ENCODE data around the gene HOXC10. TPM values are rescaled to one million over a fixed set of nuclear protein-coding genes. Genes with fewer than 3 reads are reported as not detected.

HOXC10 gene
- total and polyA plus RNA-seq, 2 of the 8 experiments (the other 6 are each of a cell fraction or from before 2014, with no cell fraction given) = not detected

DNA sequence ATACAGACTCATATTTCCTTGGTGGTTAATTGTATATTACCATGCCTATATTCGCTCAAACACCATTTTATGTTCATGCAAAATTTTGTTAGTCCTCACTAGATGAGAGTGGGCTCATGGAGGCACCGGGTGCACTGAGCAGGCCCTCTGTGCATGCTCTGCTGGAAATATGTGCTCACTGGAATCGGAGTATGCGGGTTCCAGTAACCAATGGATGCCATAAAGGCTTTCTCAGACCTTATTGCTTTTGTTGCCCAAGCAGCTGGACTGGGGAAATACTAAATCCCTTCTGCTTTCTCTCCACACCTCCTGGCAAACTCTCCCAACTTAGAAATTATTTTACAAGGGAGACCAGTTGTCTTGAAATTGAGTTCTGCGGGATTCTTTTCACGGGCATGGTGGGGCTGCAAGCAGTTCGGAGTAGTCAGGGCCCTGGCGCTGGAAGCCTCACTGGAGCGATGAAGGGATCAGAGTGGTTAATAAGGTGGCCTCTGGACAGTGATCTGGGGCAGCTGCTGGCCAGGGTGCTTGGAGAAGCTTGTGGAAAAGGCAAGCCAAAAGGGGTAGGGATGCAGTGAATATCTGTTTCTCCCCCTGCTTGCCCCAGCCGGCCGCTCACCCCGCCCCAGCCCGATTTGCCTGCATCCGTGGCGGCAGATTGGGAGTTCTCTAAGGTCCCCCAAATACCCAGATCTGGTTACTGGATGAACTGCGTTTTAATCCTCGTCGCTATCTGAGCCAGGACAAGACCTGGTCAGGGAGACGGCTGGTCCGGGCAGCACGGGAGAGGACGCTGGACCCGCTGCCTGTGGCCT, 35.9 kb downstream of the HOXC10 start:
- H3K4me2 ChIP-seq (ENCODE audit: insufficient read depth in 1 of 2, low read depth in 2 of 2, low read length in 2 of 2) = no peak overlapping the region
- no peak overlapping the region for H4K8ac ChIP-seq (ENCODE audit: extremely low read depth, insufficient read depth, low read length)
- H2BK20ac ChIP-seq (ENCODE audit: low read length) = no peak overlapping the region
- peaks cover 10 to 31% of the 10 kb centered on the region in 2 experiments for H4K20me1 ChIP-seq (replicated peaks in 1 of 2; ENCODE audit: control insufficient read depth in 1 of 2, insufficient read depth in 2 of 2, low read length in 2 of 2)
- no peaks in the 10 kb centered on the region for H3K79me2 ChIP-seq (ENCODE audit: control insufficient read depth in 1 of 2, insufficient read depth in 2 of 2, low read length in 2 of 2)
- H3K4me1 ChIP-seq (replicated peaks in 1 of 4; ENCODE audit: control insufficient read depth in 3 of 4, insufficient read depth in 4 of 4, low read length in 3 of 4) = peaks cover 0 to 12% (median 4%) of the 10 kb centered on the region in 4 experiments; a peak in 6 of 7 replicates
- no peak overlapping the region for H3K56ac ChIP-seq (replicated peaks; ENCODE audit: insufficient read length, low read depth, low read length)
- ChIA-PET POLR2A (ENCODE audit: partially characterized antibody) (interaction anchor here (0.8 to 1.5 kb wide), 2 partner anchors 21 to 36 kb away, joined by 4 read pairs; partner anchors contain the start of genes HOXC10 and HOXC9), CTCF (ENCODE audit: partially characterized antibody) (interaction anchor here (0.7 to 12.5 kb wide), 11 partner anchors 10 to 189 kb away, joined by 3 to 172 read pairs (median 4); partner anchors contain the start of genes HOXC11, HOXC5 and HOXC8)
- no peak overlapping the region for H3K9ac ChIP-seq (replicated peaks in 1 of 4; ENCODE audit: extremely low read depth in 1 of 4, low read depth in 3 of 4, low read length in 3 of 4)
- H3K4ac ChIP-seq (replicated peaks; ENCODE audit: insufficient read length, low read depth, low read length) = no peak overlapping the region
- no peaks in the 10 kb centered on the region for H3K9me3 ChIP-seq (ENCODE audit: insufficient read depth in 2 of 2, low read depth in 1 of 2, low read length in 1 of 2)
- no peaks in the 10 kb centered on the region for H3K79me1 ChIP-seq (ENCODE audit: low read depth, low read length)
- H3K23ac ChIP-seq (ENCODE audit: insufficient read length) = no peak overlapping the region
- no peak overlapping the region for H4K5ac ChIP-seq (ENCODE audit: insufficient read length, low read depth, low read length)
- peak; percentile 69 for TF ChIP-seq RNF2 (IDR thresholded peaks at IDR 0.05; ENCODE audit: borderline replicate concordance, low read depth, low read length, missing control alignments, poor library complexity, severe bottlenecking)
- no peak for TF ChIP-seq RAD21 (IDR thresholded peaks at IDR 0.05 in 1 of 2, conservative IDR thresholded peaks at IDR 0.05 in 1 of 2; ENCODE audit: low read depth in 2 of 2, low read length in 2 of 2)
- TF ChIP-seq CBX8 (IDR thresholded peaks at IDR 0.05; ENCODE audit: borderline replicate concordance, low read depth, low read length) = 0 out of 2 replicates have a peak, but pooled peaks have one; percentile 68
- no peak overlapping the region for H3K14ac ChIP-seq (ENCODE audit: insufficient read length)
- no peak overlapping the region for H4K91ac ChIP-seq (replicated peaks; ENCODE audit: insufficient read length, low read length)
- peaks cover 95 to 100% (median 100%) of the 10 kb centered on the region in 4 experiments for H3K27me3 ChIP-seq (replicated peaks in 1 of 4; ENCODE audit: control insufficient read depth in 3 of 4, extremely low read depth in 1 of 4, insufficient read depth in 3 of 4, low read length in 3 of 4)
- no peak overlapping the region for H2BK5ac ChIP-seq (ENCODE audit: low read depth, low read length)
- peaks cover 3% of the 10 kb centered on the region; the same call in 1 of the 2 replicates for H3K23me2 ChIP-seq (ENCODE audit: low read depth, low read length)
- 29% methylated on average over 23 of the region's 23 CpGs; no CpG with 5 or more reads in 1 of the 2 experiments for WGBS, 2 experiments (ENCODE audit: extremely low coverage in 1 of 2, insufficient coverage in 1 of 2, insufficient read length in 1 of 2, insufficient replicate concordance in 2 of 2, low coverage in 1 of 2, low lambda C conversion rate in 2 of 2, missing lambda C conversion rate in 1 of 2)
- FAIRE-seq = no peak
- H2AFZ ChIP-seq (ENCODE audit: low read length) = no peak overlapping the region
- no peaks in the 10 kb centered on the region; a peak in 1 of 8 replicates for H3K36me3 ChIP-seq (ENCODE audit: control insufficient read depth in 2 of 4, insufficient read depth in 4 of 4, low read length in 3 of 4)
- no peak overlapping the region for H2BK120ac ChIP-seq (replicated peaks; ENCODE audit: low read depth, low read length)
- peak overlapping the region; percentile 60 for H2AK5ac ChIP-seq (ENCODE audit: low read depth, low read length)
- H2BK12ac ChIP-seq (ENCODE audit: low read depth, low read length) = peak overlapping the region; percentile 60; the same call in 1 of the 2 replicates
- H2BK15ac ChIP-seq (ENCODE audit: low read length) = no peak overlapping the region; the same call in 1 of the 2 replicates
- DNase-seq (ENCODE audit: low read depth in 1 of 2, low spot score in 2 of 2) = no peak
- no peak overlapping the region for H3K4me3 ChIP-seq (ENCODE audit: extremely low read depth in 1 of 4, insufficient read depth in 2 of 4, low read depth in 3 of 4, low read length in 4 of 4)
- no peak overlapping the region for H3K18ac ChIP-seq (ENCODE audit: extremely low read depth, low read length)
- no peak overlapping the region for H3K27ac ChIP-seq (ENCODE audit: low read depth, low read length)
